ENCODE results near the gene PGM3. TPM values are rescaled to one million over a fixed set of nuclear protein-coding genes. Genes with fewer than 3 reads are reported as not detected.

The PGM3 gene
- total RNA-seq, 1 donor from 2014 or later, result 61.5 TPM

DNA sequence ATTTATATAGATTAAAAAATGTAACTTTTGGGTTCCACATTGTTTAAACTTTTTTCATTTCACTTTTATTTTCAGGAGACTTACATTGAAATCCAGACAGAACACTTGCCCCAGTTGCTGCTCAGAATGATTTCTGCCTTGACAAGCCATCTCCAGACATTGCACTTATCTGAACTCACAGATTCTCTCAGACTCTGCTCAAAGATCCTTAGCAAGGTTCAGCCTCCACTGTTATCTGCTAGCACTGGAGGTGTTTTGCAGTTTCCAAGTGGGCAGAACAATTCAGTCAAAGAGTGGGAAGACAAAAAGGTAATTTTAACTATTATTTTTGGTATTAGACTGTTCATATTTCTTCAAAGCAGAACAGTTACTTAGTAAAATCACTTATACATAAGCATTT, 67.6 kb downstream of the PGM3 start:
- Histone ChIP-seq H3K36me3 (peaks cover 15% of the 10 kb centered on the region), H3K4me3 (no peak overlapping the region), H3F3A (ENCODE audit: low read depth) (no peaks in the 10 kb centered on the region), H3K79me2 (ENCODE audit: low read depth) (no peaks in the 10 kb centered on the region), H2AFZ (replicated peaks) (no peak overlapping the region), H4K20me1 (ENCODE audit: low read depth) (no peaks in the 10 kb centered on the region), H3K27ac (no peak overlapping the region), H3K9ac (no peak overlapping the region), H3K9me3 (ENCODE audit: low read depth) (no peaks in the 10 kb centered on the region), H3K4me2 (no peak overlapping the region), H3K4me1 (no peaks in the 10 kb centered on the region), H3K27me3 (no peaks in the 10 kb centered on the region)
- TF ChIP-seq, protein P1, sequence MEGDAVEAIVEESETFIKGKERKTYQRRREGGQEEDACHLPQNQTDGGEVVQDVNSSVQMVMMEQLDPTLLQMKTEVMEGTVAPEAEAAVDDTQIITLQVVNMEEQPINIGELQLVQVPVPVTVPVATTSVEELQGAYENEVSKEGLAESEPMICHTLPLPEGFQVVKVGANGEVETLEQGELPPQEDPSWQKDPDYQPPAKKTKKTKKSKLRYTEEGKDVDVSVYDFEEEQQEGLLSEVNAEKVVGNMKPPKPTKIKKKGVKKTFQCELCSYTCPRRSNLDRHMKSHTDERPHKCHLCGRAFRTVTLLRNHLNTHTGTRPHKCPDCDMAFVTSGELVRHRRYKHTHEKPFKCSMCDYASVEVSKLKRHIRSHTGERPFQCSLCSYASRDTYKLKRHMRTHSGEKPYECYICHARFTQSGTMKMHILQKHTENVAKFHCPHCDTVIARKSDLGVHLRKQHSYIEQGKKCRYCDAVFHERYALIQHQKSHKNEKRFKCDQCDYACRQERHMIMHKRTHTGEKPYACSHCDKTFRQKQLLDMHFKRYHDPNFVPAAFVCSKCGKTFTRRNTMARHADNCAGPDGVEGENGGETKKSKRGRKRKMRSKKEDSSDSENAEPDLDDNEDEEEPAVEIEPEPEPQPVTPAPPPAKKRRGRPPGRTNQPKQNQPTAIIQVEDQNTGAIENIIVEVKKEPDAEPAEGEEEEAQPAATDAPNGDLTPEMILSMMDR (IDR thresholded peaks at IDR 0.05), result no peak
- no peak for TF ChIP-seq EZH2phosphoT487 (IDR thresholded peaks at IDR 0.05)
- no peak for TF ChIP-seq EZH2 (IDR thresholded peaks at IDR 0.05)
- Mint-ChIP-seq H3K4me3 (no peak overlapping the region), H3K36me3 (peaks cover 16% of the 10 kb centered on the region), H3K9me3 (no peaks in the 10 kb centered on the region), H3K4me1 (no peaks in the 10 kb centered on the region), H3K27me3 (ENCODE audit: insufficient read depth, low read depth) (no peaks in the 10 kb centered on the region), H3K27ac (no peak overlapping the region)
- no peak for DNase-seq (ENCODE audit: low spot score)

- DNase-seq (ENCODE audit: low spot score), result no peak
- peaks cover 16% of the 10 kb centered on the region for H3K36me3 Mint-ChIP-seq
- Histone ChIP-seq H4K20me1 (ENCODE audit: low read depth) (no peaks in the 10 kb centered on the region), H3K36me3 (peaks cover 20% of the 10 kb centered on the region), H3K27ac (no peak overlapping the region), H3K9ac (no peak overlapping the region), H3K9me3 (ENCODE audit: low read depth) (no peaks in the 10 kb centered on the region), H3K4me2 (no peak overlapping the region), H3K4me3 (no peak overlapping the region), H3K4me1 (no peaks in the 10 kb centered on the region), H3K27me3 (no peaks in the 10 kb centered on the region), H3F3A (ENCODE audit: low read depth) (no peaks in the 10 kb centered on the region), H3K79me2 (ENCODE audit: low read depth) (no peaks in the 10 kb centered on the region), H2AFZ (replicated peaks) (no peak overlapping the region)
- TF ChIP-seq EZH2 (IDR thresholded peaks at IDR 0.05) (no peak), EZH2phosphoT487 (IDR thresholded peaks at IDR 0.05) (no peak)
- TF ChIP-seq, protein P1 (IDR thresholded peaks at IDR 0.05), result no peak
- H3K27ac Mint-ChIP-seq, result no peak overlapping the region
- no peaks in the 10 kb centered on the region for H3K9me3 Mint-ChIP-seq
- no peaks in the 10 kb centered on the region for H3K27me3 Mint-ChIP-seq (ENCODE audit: insufficient read depth, low read depth)
- H3K4me3 Mint-ChIP-seq, result no peak overlapping the region
- no peaks in the 10 kb centered on the region for H3K4me1 Mint-ChIP-seq
These were observed 68.5 kb downstream of the PGM3 start for GRCh38 chr6:83124553-83124952.

GRCh38 chr6:83119742-83120300, 73.2 kb downstream of the PGM3 start:
- H3K9me3 Mint-ChIP-seq, result no peaks in the 10 kb centered on the region
- H3K27ac Mint-ChIP-seq, result no peak overlapping the region
- Histone ChIP-seq H3K4me3 (no peak overlapping the region), H3K79me2 (ENCODE audit: low read depth) (no peaks in the 10 kb centered on the region), H3K36me3 (peaks cover 19% of the 10 kb centered on the region), H3K4me1 (no peaks in the 10 kb centered on the region), H3K9me3 (ENCODE audit: low read depth) (no peaks in the 10 kb centered on the region), H3K27ac (no peak overlapping the region), H3K27me3 (no peaks in the 10 kb centered on the region), H3K4me2 (no peak overlapping the region), H2AFZ (replicated peaks) (no peak overlapping the region), H4K20me1 (ENCODE audit: low read depth) (no peaks in the 10 kb centered on the region), H3F3A (ENCODE audit: low read depth) (no peaks in the 10 kb centered on the region), H3K9ac (no peak overlapping the region)
- DNase-seq (ENCODE audit: low spot score), result no peak
- H3K4me1 Mint-ChIP-seq, result peaks cover 5% of the 10 kb centered on the region
- TF ChIP-seq, protein P1 (IDR thresholded peaks at IDR 0.05), result no peak
- TF ChIP-seq EZH2 (IDR thresholded peaks at IDR 0.05), result no peak
- no peaks in the 10 kb centered on the region for H3K27me3 Mint-ChIP-seq (ENCODE audit: insufficient read depth, low read depth)
- H3K36me3 Mint-ChIP-seq, result peaks cover 7% of the 10 kb centered on the region
- H3K4me3 Mint-ChIP-seq, result no peak overlapping the region
